Measurements from ENCODE around the gene WNT1.

WNT1 gene

GRCh38 chr12:48979602-48980388, 1.7 kb downstream of the WNT1 start:
- DNase-seq = peak in 2 of 3 donors; percentile 32 to 47
- Histone ChIP-seq H3K36me3 (ENCODE audit: control insufficient read depth in 4 of 4, insufficient read depth in 4 of 4, low read length in 3 of 4) (no peaks in the 10 kb centered on the region), H3K4me1 (ENCODE audit: control extremely low read depth in 1 of 4, control insufficient read depth in 4 of 4, insufficient read depth in 4 of 4, low read length in 3 of 4) (peaks cover 0 to 47% (median 42%) of the 10 kb centered on the region in 4 experiments), H3K27ac (ENCODE audit: insufficient read depth in 1 of 2, low read depth in 1 of 2, low read length in 2 of 2, poor library complexity in 1 of 2, severe bottlenecking in 2 of 2) (no peak overlapping the region), H3K27me3 (replicated peaks in 2 of 5; ENCODE audit: control insufficient read depth in 4 of 5, insufficient read depth in 5 of 5, low read length in 4 of 5) (peaks cover 7 to 95% (median 52%) of the 10 kb centered on the region in 5 experiments), H3K4me3 (ENCODE audit: control insufficient read depth in 1 of 7, extremely low read depth in 1 of 7, insufficient read depth in 4 of 7, low read depth in 2 of 7, low read length in 6 of 7) (peak overlapping the region; percentile 15 to 69 (median 51)), H3K9me3 (ENCODE audit: control extremely low read depth in 1 of 5, control insufficient read depth in 4 of 5, insufficient read depth in 2 of 5, low read depth in 1 of 5, low read length in 4 of 5) (no peaks in the 10 kb centered on the region)
- POLR2A ChIA-PET = no interaction called here
- CTCF ChIA-PET = interaction anchor here (1.4 to 75.7 kb wide), 7 partner anchors 5 to 127 kb away, joined by 3 to 1637 read pairs (median 64); partner anchors contain the start of genes ARF3, DDN, DDX23 and FKBP11
- under 1% methylated on average over 50 of the region's 55 CpGs for whole genome bisulfite sequencing (ENCODE audit: insufficient coverage)

- Histone ChIP-seq H3K4me1 (ENCODE audit: control extremely low read depth in 1 of 4, control insufficient read depth in 4 of 4, insufficient read depth in 4 of 4, low read length in 3 of 4) (peaks cover 0 to 47% (median 42%) of the 10 kb centered on the region in 4 experiments), H3K4me3 (ENCODE audit: control insufficient read depth in 1 of 7, extremely low read depth in 1 of 7, insufficient read depth in 4 of 7, low read depth in 2 of 7, low read length in 6 of 7) (peak overlapping the region in 6 of 7 experiments; percentile 15 to 69 (median 46)), H3K27me3 (replicated peaks in 2 of 5; ENCODE audit: control insufficient read depth in 4 of 5, insufficient read depth in 5 of 5, low read length in 4 of 5) (peaks cover 7 to 95% (median 51%) of the 10 kb centered on the region in 5 experiments), H3K9me3 (ENCODE audit: control extremely low read depth in 1 of 5, control insufficient read depth in 4 of 5, insufficient read depth in 2 of 5, low read depth in 1 of 5, low read length in 4 of 5) (no peaks in the 10 kb centered on the region), H3K27ac (ENCODE audit: insufficient read depth in 1 of 2, low read depth in 1 of 2, low read length in 2 of 2, poor library complexity in 1 of 2, severe bottlenecking in 2 of 2) (no peak overlapping the region), H3K36me3 (ENCODE audit: control insufficient read depth in 4 of 4, insufficient read depth in 4 of 4, low read length in 3 of 4) (no peaks in the 10 kb centered on the region)
- WGBS (ENCODE audit: insufficient coverage) = 1% methylated on average over 46 of the region's 46 CpGs
- ChIA-PET CTCF (interaction anchor here (1.4 to 75.7 kb wide), 7 partner anchors 6 to 128 kb away, joined by 3 to 1637 read pairs (median 64); partner anchors contain the start of genes ARF3, DDN, DDX23 and FKBP11), POLR2A (no interaction called here)
- DNase-seq = peak in 2 of 3 donors; percentile 40 to 47
Observed at GRCh38 chr12:48980389-48980952, 2.3 kb downstream of the WNT1 start.

DNA sequence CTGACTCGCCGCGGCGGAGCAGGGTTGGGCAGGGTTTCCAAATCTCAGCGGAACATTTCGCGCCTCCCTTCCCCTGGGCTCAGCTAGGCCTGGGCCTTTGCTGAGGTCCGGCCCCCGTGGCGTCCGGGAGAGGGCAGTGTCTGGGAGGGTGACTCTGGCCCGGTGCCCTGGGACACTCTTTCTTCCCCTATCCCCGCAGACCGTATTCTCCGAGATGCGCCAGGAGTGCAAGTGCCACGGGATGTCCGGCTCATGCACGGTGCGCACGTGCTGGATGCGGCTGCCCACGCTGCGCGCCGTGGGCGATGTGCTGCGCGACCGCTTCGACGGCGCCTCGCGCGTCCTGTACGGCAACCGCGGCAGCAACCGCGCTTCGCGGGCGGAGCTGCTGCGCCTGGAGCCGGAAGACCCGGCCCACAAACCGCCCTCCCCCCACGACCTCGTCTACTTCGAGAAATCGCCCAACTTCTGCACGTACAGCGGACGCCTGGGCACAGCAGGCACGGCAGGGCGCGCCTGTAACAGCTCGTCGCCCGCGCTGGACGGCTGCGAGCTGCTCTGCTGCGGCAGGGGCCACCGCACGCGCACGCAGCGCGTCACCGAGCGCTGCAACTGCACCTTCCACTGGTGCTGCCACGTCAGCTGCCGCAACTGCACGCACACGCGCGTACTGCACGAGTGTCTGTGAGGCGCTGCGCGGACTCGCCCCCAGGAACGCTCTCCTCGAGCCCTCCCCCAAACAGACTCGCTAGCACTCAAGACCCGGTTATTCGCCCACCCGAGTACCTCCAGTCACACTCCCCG, 3.0 kb downstream of the WNT1 start:
- Histone ChIP-seq H3K27ac (ENCODE audit: insufficient read depth in 1 of 2, low read depth in 1 of 2, low read length in 2 of 2, poor library complexity in 1 of 2, severe bottlenecking in 2 of 2) (no peak overlapping the region), H3K36me3 (ENCODE audit: control insufficient read depth in 4 of 4, insufficient read depth in 4 of 4, low read length in 3 of 4) (no peaks in the 10 kb centered on the region), H3K27me3 (replicated peaks in 2 of 5; ENCODE audit: control insufficient read depth in 4 of 5, insufficient read depth in 5 of 5, low read length in 4 of 5) (peaks cover 6 to 95% (median 55%) of the 10 kb centered on the region in 5 experiments), H3K4me1 (ENCODE audit: control extremely low read depth in 1 of 4, control insufficient read depth in 4 of 4, insufficient read depth in 4 of 4, low read length in 3 of 4) (peaks cover 0 to 47% (median 42%) of the 10 kb centered on the region in 4 experiments), H3K4me3 (ENCODE audit: control insufficient read depth in 1 of 7, extremely low read depth in 1 of 7, insufficient read depth in 4 of 7, low read depth in 2 of 7, low read length in 6 of 7) (peak overlapping the region; percentile 1 to 69 (median 35)), H3K9me3 (ENCODE audit: control extremely low read depth in 1 of 5, control insufficient read depth in 4 of 5, insufficient read depth in 2 of 5, low read depth in 1 of 5, low read length in 4 of 5) (no peaks in the 10 kb centered on the region)
- ChIA-PET POLR2A (interaction anchor here (1.0 kb wide), 1 partner anchor 17 kb away, joined by 3 read pairs; no protein-coding TSS in a partner anchor), CTCF (interaction anchor here (1.4 to 75.7 kb wide), 5 partner anchors 6 to 78 kb away, joined by 6 to 1637 read pairs (median 578); partner anchors contain the start of genes ARF3, DDN, FKBP11 and WNT1)
- peak; percentile 46 to 81 (median 75) for DNase-seq
- WGBS (ENCODE audit: insufficient coverage) = 1% methylated on average over 79 of the region's 91 CpGs

DNA sequence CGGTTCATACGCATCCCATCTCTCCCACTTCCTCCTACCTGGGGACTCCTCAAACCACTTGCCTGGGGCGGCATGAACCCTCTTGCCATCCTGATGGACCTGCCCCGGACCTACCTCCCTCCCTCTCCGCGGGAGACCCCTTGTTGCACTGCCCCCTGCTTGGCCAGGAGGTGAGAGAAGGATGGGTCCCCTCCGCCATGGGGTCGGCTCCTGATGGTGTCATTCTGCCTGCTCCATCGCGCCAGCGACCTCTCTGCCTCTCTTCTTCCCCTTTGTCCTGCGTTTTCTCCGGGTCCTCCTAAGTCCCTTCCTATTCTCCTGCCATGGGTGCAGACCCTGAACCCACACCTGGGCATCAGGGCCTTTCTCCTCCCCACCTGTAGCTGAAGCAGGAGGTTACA, 3.6 kb downstream of the WNT1 start:
- 32% methylated on average over 8 of the region's 13 CpGs for WGBS (ENCODE audit: insufficient coverage)
- no peaks in the 10 kb centered on the region for H3K36me3 ChIP-seq (ENCODE audit: control insufficient read depth in 4 of 4, insufficient read depth in 4 of 4, low read length in 3 of 4)
- DNase-seq = no peak
- H3K4me3 ChIP-seq (ENCODE audit: control insufficient read depth in 1 of 7, extremely low read depth in 1 of 7, insufficient read depth in 4 of 7, low read depth in 2 of 7, low read length in 6 of 7) = peak overlapping the region in 1 of 7 experiments; percentile 66
- no peaks in the 10 kb centered on the region for H3K9me3 ChIP-seq (ENCODE audit: control extremely low read depth in 1 of 5, control insufficient read depth in 4 of 5, insufficient read depth in 2 of 5, low read depth in 1 of 5, low read length in 4 of 5)
- peaks cover 0 to 47% (median 42%) of the 10 kb centered on the region in 4 experiments for H3K4me1 ChIP-seq (ENCODE audit: control extremely low read depth in 1 of 4, control insufficient read depth in 4 of 4, insufficient read depth in 4 of 4, low read length in 3 of 4)
- CTCF ChIA-PET = interaction anchor here (0.6 to 75.7 kb wide), 5 partner anchors 7 to 700 kb away, joined by 3 to 1637 read pairs (median 578); partner anchors contain the start of genes ARF3, DDN, FKBP11 and WNT1
- POLR2A ChIA-PET = interaction anchor here (1.0 kb wide), 1 partner anchor 16 kb away, joined by 3 read pairs; no protein-coding TSS in a partner anchor
- H3K27ac ChIP-seq (ENCODE audit: insufficient read depth in 1 of 2, low read depth in 1 of 2, low read length in 2 of 2, poor library complexity in 1 of 2, severe bottlenecking in 2 of 2) = no peak overlapping the region
- peaks cover 6 to 98% (median 55%) of the 10 kb centered on the region in 5 experiments for H3K27me3 ChIP-seq (replicated peaks in 2 of 5; ENCODE audit: control insufficient read depth in 4 of 5, insufficient read depth in 5 of 5, low read length in 4 of 5)

DNA sequence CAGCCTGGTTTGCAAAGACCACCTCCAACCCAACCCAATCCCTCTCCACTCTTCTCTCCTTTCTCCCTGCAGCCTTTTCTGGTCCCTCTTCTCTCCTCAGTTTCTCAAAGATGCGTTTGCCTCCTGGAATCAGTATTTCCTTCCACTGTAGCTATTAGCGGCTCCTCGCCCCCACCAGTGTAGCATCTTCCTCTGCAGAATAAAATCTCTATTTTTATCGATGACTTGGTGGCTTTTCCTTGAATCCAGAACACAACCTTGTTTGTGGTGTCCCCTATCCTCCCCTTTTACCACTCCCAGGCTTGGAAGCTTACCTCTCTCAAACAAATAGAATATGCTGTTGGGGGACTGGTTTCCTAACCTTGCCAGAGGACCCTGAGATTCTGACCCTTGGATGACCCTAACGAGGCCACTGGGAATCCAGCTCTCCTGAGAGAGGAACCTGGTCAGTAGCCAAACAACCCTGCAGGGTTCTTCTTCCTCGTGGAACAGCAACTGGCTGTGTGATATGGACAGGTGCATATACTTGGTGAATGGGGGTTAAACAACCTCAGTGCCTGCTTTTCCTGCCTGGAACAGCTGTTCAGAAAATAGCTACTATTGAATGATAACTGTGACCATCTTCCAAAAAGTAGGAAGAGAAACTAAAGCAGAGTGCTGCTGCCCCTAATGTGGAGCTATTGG, 4.4 kb downstream of the WNT1 start:
- Histone ChIP-seq H3K27ac (ENCODE audit: insufficient read depth in 1 of 2, low read depth in 1 of 2, low read length in 2 of 2, poor library complexity in 1 of 2, severe bottlenecking in 2 of 2) (no peak overlapping the region), H3K4me1 (ENCODE audit: control extremely low read depth in 1 of 4, control insufficient read depth in 4 of 4, insufficient read depth in 4 of 4, low read length in 3 of 4) (peaks cover 0 to 42% (median 40%) of the 10 kb centered on the region in 4 experiments), H3K9me3 (ENCODE audit: control extremely low read depth in 1 of 5, control insufficient read depth in 4 of 5, insufficient read depth in 2 of 5, low read depth in 1 of 5, low read length in 4 of 5) (no peaks in the 10 kb centered on the region), H3K27me3 (replicated peaks in 2 of 5; ENCODE audit: control insufficient read depth in 4 of 5, insufficient read depth in 5 of 5, low read length in 4 of 5) (peaks cover 3 to 97% (median 60%) of the 10 kb centered on the region in 5 experiments), H3K4me3 (ENCODE audit: control insufficient read depth in 1 of 7, extremely low read depth in 1 of 7, insufficient read depth in 4 of 7, low read depth in 2 of 7, low read length in 6 of 7) (no peak overlapping the region), H3K36me3 (ENCODE audit: control insufficient read depth in 4 of 4, insufficient read depth in 4 of 4, low read length in 3 of 4) (no peaks in the 10 kb centered on the region)
- ChIA-PET CTCF (interaction anchor here (0.6 to 75.7 kb wide), 5 partner anchors 8 to 699 kb away, joined by 3 to 1637 read pairs (median 578); partner anchors contain the start of genes ARF3, DDN, FKBP11 and WNT1), POLR2A (no interaction called here)
- no peak for DNase-seq
- 80% methylated on average over 6 of the region's 6 CpGs for whole genome bisulfite sequencing (ENCODE audit: insufficient coverage)

DNA sequence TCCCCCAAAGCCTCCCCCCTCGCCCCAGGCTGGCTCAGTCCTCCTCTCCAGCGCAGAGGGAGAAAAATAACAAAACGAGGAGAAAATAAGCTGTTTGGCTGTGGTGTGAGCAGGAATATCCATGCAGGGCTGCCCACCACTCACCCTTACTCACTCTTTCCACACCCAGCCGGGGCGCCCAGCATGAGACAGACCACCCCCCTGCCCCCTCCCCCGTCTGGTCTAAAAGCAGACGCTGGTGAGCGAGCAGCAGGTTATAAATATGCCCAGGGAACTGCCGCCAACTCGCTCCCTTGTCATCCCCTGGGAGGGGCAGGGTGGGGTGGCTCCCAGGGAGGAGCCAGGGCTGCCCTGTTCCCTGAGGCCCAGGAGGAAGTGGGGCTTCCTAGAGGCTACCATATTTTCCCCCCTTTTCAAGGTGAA, 7.4 kb downstream of the WNT1 start:
- H3K4me1 ChIP-seq (ENCODE audit: control extremely low read depth in 1 of 4, control insufficient read depth in 4 of 4, insufficient read depth in 4 of 4, low read length in 3 of 4) = peaks cover 0 to 14% (median 12%) of the 10 kb centered on the region in 4 experiments
- ChIA-PET POLR2A (interaction anchor here (1.2 kb wide), 1 partner anchor 12 kb away, joined by 3 read pairs; no protein-coding TSS in a partner anchor), CTCF (interaction anchor here (1.1 to 75.7 kb wide), 6 partner anchors 5 to 58 kb away, joined by 3 to 1637 read pairs (median 290); partner anchors contain the start of genes ARF3, DDN, FKBP11 and WNT1)
- H3K36me3 ChIP-seq (ENCODE audit: control insufficient read depth in 4 of 4, insufficient read depth in 4 of 4, low read length in 3 of 4) = no peaks in the 10 kb centered on the region
- no peaks in the 10 kb centered on the region for H3K9me3 ChIP-seq (ENCODE audit: control extremely low read depth in 1 of 5, control insufficient read depth in 4 of 5, insufficient read depth in 2 of 5, low read depth in 1 of 5, low read length in 4 of 5)
- H3K4me3 ChIP-seq (ENCODE audit: control insufficient read depth in 1 of 7, extremely low read depth in 1 of 7, insufficient read depth in 4 of 7, low read depth in 2 of 7, low read length in 6 of 7) = no peak overlapping the region
- peaks cover 7 to 86% (median 49%) of the 10 kb centered on the region in 5 experiments for H3K27me3 ChIP-seq (replicated peaks in 2 of 5; ENCODE audit: control insufficient read depth in 4 of 5, insufficient read depth in 5 of 5, low read length in 4 of 5)
- WGBS (ENCODE audit: insufficient coverage) = 32% methylated on average over 2 of the region's 10 CpGs
- no peak overlapping the region for H3K27ac ChIP-seq (ENCODE audit: insufficient read depth in 1 of 2, low read depth in 1 of 2, low read length in 2 of 2, poor library complexity in 1 of 2, severe bottlenecking in 2 of 2)
- DNase-seq = no peak
